ENCODE measurements around the gene WDPCP.
"Not testable (repeated sequence)": the region's sequence is repeated elsewhere in the genome, so short reads cannot be mapped to it uniquely, and the experiment has no call there.

The WDPCP gene

DNA sequence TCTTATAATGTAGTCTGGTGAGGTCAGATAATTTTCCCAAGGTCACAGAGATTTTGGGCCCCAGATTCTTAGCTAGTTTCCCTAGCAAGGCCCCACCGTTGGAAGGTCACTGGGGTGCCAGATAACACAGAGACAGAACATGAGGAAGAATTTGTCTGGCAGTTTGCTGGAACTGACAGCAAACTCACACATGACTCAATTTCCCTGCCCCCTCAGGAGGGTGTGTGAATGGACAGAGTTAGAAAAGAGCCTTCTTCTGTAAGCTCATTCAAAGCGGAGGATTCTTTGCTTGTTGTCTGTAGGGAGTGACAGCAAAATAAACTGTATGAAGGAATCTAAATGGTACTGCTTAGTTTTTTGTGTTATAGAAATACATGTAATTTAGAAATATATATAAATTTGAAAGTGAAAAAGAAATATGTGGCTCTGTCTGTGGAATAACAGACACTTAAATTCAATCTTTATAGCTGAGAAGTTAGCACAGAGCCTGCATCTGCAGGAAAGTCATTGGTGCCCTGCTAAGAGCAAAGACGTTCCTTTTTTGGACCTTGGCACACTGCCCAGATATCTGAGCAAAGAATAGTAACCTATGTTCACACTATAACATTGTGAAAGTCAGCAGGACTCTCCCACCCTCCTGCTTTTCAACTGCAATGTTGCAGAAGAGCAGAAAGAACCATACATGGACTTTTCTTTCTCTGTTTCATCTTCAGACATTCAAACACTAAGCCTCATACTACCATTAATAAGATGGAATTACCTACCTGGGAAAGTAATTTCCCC lies 2.5 kb upstream of the WDPCP start:
- DNase-seq (ENCODE audit: low read depth) = no peak

- no peak for DNase-seq (ENCODE audit: low read depth)
Measured at GRCh38 chr2:63589148-63589958, 1.1 kb upstream of the WDPCP start.

- no peak for DNase-seq (ENCODE audit: low read depth)
Measured at GRCh38 chr2:63587814-63588384, 378 bp downstream of the WDPCP start.

- DNase-seq (ENCODE audit: low read depth) = no peak
Measured at GRCh38 chr2:63582873-63583272, 5.4 kb downstream of the WDPCP start.

- DNase-seq (ENCODE audit: low read depth) = no peak
Measured at GRCh38 chr2:63581298-63581961, 6.8 kb downstream of the WDPCP start.

- DNase-seq (ENCODE audit: low read depth) = no peak
Measured at GRCh38 chr2:63580651-63581297, 7.5 kb downstream of the WDPCP start.

GRCh38 chr2:63578767-63579166 lies 9.5 kb downstream of the WDPCP start:
- no peak for DNase-seq (ENCODE audit: low read depth)

- no peak for DNase-seq (ENCODE audit: low read depth)
Measured at GRCh38 chr2:63576546-63576945, 11.7 kb downstream of the WDPCP start.

GRCh38 chr2:63573726-63574345 lies 14.4 kb downstream of the WDPCP start:
- not testable (repeated sequence) for DNase-seq (ENCODE audit: low read depth)

- not testable (repeated sequence) for DNase-seq (ENCODE audit: low read depth)
Measured at GRCh38 chr2:63573026-63573425, 15.3 kb downstream of the WDPCP start.

DNA sequence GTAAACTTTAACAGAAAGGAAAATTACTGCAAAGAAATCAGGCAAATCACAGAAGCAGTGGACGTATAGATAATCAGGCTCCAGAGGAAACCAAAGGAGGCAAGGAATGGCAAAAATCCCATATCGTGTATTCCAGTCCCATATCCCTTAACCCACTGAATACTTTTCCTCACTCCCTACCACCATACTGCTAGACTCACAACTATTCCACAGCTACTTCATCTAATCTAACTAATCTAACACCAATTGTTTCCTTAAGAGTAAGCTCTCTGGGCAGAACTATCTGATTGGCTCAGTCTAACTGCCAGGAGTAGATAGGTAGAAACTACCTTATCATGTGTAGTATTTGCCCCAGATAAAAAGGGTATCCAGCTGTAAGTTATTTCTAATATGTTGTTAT lies 16.3 kb downstream of the WDPCP start:
- DNase-seq (ENCODE audit: low read depth) = no peak

DNA sequence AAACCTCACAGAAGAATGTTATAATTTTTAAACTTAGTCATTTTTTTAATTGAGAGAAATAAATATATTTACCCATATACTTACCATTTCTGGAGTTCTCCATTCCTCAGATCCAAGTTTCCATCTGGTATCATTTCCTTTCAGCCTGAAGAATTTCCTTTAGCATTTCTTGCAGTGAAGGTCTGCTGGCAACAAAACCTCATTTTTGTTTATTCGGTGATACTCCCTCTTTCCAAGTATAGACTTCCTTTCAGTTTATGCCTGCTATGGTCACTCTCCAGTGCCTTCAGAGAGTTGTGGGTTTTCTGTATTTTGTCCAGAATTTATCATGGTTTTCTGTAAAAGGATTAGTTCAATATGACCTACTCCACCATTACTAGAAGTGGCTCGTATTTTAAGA lies 17.0 kb downstream of the WDPCP start:
- no peak for DNase-seq (ENCODE audit: low read depth)

- DNase-seq (ENCODE audit: low read depth) = no peak
Measured at GRCh38 chr2:63569740-63570139, 18.5 kb downstream of the WDPCP start.

DNA sequence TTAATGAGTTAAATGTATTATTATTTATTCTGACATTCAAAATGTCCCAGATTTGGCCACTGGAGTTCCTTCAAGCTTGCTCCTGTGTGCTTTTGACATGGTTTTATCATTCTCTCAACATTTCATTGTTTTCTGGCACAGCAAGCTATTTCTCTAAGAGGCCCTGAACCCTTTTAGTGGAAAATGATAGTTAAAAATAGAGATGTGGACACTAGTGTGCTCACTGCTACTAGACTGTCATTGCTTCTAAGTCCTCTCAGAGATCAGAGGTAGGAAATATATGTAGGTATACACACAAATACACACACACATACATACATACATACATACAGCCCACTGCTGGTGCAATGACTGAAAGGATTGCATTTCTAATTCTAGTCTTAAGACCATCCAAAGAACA lies 25.5 kb downstream of the WDPCP start:
- no peak for DNase-seq (ENCODE audit: low read depth)

DNA sequence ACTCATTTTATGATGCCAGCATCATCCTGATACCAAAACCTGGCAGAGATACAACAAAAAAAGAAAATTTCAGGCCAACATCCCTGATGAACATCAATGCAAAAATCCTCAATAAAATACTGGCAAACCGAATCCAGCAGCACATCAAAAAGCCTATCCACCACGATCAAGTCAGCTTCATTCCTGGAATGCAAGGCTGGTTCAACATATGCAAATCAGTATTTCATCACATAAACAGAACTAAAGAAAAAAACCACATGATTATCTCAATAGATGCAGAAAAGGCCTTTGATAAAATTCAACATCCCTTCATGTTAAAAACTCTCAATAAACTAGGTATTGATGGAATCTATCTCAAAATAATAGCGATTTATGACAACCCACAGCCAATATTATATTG lies 29.4 kb downstream of the WDPCP start:
- not testable (repeated sequence) for DNase-seq (ENCODE audit: low read depth)

DNA sequence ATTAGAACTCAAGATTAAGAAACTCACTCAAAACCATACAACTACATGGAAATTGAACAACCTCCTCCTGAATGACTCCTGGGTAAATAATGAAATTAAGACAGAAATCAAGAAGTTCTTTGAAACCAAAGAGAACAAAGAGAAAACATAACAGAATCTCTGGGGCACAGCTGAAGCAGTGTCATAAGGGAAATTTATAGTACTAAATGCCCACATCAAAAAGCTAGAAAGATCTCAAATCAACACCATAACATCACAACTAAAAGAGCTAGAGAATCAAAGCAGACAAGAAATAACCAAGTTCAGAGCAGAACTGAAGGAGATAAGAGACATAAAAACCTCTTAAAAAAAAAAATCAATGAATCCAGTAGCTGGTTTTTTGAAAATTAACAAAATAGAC lies 30.5 kb downstream of the WDPCP start:
- DNase-seq (ENCODE audit: low read depth) = not testable (repeated sequence)

DNA sequence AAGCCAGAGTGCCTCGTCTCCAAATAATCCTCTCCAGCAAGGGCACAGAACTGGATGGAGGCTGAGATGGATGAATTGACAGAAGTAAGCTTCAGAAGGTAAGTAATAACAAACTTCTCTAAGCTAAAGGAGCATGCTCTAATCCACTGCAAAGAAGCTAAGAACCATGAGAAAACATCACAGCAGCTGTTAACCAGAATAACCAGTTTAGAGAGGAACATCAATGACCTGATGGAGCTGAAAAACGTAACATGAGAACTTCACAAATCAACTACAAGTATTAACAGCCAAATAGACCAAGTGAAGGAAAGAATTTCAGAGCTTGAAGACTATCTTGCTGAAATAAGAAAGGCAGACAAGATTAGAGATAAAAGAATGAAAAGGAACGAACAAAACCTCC lies 32.3 kb downstream of the WDPCP start:
- DNase-seq (ENCODE audit: low read depth) = no peak

DNA sequence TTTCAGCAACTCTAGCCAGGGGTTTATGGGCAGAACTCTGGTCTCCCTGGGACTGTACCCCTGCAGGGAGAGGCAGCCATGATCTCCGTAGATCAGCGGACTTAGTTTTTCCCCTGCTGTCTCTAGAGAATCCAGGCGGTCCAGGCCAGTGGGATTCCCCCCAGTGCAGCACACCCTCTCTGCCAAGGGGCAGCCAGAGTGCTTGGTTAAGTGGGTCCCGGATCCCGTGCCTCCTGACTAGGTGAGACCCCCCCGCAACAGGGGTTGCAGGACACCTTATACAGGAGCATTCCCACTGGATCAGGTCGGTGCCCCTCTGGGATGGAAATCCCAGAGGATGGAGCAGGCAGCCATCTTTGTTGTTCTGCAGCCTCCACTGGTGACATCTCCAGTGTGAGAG lies 33.0 kb downstream of the WDPCP start:
- DNase-seq (ENCODE audit: low read depth) = no peak

- no peak for DNase-seq (ENCODE audit: low read depth)
Measured at GRCh38 chr2:63553049-63553448, 35.2 kb downstream of the WDPCP start.

DNA sequence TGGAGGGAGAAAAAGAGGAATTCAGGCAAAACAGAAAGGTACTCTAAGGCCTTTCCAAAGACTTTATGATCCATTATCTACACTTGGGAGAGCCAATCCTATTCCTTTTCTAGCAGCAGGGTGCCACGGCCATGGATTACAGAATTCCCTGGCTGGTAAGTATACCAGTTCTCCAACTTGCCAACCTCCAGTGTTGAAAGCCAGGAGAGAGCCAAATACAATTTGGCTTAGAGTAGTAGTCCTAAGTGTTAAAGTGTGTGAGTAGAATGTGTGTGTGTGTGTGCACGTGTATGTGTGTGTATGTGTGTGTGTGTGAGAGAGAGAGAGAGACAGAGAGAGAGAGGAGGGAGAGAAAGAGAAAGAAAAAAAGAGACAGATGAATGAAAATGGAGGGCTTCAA lies 43.3 kb downstream of the WDPCP start:
- DNase-seq (ENCODE audit: low read depth) = no peak

DNA sequence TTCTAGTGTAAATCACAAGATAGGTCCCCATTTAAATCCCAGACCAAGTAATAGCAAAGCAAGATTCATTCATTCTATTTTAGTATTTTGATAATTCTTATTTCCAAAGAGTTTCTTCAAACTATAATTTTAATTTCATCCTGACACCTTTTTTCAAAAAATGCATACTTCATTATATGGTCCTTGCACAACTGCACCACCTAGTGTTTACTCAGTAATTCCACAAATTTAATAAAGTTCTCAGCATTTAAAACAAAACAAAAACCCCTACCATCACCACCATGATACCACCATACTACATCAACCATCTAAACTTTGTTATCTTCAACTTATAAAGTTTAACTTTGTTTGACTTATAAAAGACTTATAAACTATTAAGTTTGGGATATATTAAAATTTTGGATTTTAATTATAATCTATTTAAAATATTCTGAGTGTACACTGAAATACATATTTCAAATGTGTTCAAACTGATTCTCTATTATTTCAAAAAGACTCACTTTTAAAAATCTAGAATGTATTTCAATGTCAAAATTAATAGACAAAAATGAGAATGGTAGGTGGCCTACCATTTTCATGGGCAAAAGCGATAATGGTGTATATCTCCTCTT lies 44.2 kb downstream of the WDPCP start:
- no peak for DNase-seq (ENCODE audit: low read depth)

Data from activated T-cell treated with anti-CD3 and anti-CD28 coated beads for 1 hour (primary cell).